ENCODE results near the gene ZBED3.
"Not testable (repeated sequence)": the region's sequence is repeated elsewhere in the genome, so short reads cannot be mapped to it uniquely, and the experiment has no call there.

The ZBED3 gene, protein sequence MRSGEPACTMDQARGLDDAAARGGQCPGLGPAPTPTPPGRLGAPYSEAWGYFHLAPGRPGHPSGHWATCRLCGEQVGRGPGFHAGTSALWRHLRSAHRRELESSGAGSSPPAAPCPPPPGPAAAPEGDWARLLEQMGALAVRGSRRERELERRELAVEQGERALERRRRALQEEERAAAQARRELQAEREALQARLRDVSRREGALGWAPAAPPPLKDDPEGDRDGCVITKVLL

DNA sequence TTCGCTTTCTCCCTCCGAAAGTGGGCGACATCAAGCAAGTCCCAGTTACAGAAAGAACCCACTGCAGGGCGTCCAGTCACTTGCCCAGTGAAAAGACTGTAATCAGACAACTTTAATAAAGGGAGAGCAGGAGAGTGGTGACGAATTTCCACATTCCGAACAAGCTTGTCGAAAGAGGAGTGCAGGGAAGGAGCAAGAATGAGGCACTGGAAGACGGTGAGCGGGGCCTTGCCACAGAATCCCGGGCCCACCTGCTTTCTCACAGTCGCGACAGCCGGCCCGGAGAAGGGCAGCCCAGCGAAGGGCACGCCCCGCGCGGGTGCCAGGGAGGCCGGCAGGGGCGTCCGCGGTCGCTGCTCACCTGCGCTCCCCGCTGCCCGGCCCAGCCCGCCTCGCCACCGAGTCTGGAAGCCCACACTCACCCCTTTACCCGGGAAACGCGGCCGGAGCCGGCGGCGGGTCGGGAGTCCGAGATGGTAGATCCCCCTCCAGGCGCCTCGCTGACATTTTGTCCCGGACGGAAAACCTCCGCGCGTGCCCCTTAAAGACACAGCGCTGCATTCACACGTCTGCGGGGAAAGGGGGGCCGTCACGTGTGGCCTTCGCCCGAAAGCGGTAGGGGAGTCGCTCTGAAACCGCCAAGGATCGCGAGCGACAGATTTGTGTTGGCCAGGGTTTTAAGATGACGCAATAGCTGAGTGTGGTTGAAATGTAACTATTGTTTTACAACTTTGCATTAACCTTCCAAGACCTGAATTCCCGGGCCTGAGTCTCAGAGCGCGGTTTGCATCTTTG, at the start of gene ZBED3:
Gene ZBED3, minus strand, starts transcription at position 597 of the 795 bp plus-strand sequence. CDS start 9,407 bp downstream, outside the sequence.
- DNase-seq = peak; percentile 94

DNA sequence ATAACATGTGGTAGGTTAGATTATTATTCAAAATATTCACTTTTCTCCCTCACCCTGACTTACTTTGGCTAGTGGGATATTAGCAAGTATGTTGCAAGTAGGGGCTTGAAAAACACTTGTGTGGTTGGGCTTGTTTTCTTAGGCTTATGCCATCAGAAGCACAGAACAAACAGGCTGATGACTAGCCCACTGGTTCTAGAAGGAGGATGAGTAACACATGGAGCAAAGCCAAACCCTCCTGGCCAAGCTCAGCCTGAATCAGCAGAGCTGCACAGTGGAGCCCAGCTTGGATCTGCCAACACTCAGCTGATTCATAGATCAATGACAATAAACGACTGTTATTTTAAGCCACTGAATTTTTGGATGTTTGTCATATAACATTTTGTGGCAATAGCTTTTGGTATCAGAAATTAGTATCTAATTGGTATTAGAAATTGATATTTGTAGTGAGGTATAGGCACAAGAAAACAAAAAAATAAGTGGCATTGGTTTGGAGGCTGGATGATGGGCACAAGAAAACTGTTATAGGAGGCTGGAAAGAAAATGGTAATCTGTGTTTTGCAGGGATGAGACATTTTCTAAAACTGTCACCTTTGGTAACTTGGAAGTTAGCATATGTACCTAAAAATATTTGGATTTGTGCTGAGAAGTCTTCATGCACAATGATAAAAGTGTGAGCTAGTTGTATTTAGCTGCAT, 46.1 kb upstream of the ZBED3 start:
- no peak for DNase-seq

DNA sequence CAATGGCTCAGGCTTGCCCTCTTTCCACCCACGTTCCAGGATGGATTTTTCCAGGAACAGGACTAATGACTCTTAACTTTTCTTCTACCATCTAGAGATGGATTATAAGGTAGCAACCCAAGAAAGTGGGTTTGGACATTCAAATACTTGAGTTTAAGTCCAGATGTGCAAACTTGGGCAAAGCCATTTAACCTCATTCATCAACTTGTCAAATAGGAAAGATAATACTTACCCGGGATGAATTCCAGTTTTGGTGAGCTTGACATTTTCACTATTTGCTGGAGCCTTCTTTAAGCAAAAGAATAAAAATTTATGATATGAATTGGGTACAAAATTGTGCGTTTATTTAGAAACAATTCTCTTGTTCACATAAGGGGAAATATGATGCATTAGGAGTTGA, 44.3 kb upstream of the ZBED3 start:
- no peak for DNase-seq

DNA sequence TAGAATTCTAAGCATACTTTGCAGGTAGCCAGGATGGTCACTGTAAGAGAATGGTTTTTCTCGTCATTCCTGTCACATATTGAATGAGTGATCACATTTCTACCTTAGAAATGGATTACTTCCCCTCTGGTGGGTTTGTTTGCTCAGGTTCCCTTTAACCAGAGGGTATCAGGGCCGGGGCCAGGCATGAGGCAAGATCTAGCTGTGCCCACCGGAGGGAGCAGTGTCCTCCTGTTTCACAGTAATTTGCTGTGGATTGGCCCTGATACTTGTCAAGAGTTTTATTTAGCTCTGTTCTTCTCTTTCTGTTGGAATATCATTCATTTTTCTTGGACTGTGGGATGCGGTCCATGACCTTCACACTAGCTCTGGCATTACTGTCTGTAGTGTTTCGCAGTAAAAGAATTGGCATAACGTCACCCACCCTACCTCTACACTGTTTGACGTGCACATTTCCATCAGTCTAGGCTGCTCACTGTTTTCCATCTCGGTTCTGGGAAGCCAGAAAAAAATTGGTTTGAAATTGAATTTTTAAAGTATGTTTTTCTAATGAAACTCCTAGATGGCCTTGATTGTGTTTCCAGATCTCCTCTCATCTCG, 42.4 kb upstream of the ZBED3 start:
- DNase-seq = peak; percentile 75

DNA sequence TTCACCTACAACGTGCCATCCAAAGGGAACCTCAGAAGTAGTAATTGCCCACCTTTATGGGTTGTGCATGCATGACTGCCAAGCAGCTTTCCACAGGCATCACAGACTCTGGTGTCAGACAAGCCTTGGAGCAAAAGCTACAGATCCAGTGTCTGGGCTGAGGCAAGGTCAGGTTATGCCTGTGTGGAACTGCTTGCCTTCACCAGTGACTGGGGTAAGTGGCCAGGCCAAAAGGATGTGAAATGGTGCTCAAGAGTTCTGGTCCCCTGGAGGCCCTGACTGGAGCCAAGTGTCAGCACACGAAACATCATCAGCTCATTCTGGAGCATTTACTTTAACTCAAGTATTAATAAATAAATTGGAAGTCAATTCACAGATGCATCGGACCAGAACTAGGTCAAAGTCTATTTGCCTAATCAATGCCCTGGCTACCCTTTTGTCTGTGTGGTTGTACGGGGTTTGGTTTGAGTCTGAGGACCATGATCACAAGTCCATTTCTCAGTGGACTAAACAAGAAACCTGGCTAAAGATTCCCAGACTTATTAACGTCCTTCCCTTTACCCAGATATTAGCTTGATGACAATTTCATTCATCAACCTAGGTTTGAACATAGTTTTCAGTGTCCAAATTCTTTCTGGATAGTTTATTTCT, 41.5 kb upstream of the ZBED3 start:
- DNase-seq = no peak

DNA sequence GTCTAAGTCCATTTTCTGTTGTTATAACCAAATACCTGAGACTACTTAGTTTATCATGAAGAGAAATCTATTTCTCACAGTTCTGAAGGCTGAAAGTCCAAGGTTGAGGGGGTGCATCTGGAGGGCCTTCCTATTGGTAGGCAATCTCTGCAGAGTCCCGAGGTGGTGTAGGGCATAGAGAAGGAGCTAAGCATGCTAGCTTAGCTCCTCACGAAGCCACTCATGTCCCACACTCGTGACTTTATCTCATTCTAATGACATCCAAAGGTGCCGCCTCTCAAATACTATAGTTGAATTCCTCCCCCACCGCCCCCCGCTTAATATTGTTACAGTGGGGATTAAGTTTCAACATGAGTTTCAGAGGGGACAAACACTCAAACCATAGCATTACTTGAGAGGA, 36.0 kb upstream of the ZBED3 start:
- no peak for DNase-seq

DNA sequence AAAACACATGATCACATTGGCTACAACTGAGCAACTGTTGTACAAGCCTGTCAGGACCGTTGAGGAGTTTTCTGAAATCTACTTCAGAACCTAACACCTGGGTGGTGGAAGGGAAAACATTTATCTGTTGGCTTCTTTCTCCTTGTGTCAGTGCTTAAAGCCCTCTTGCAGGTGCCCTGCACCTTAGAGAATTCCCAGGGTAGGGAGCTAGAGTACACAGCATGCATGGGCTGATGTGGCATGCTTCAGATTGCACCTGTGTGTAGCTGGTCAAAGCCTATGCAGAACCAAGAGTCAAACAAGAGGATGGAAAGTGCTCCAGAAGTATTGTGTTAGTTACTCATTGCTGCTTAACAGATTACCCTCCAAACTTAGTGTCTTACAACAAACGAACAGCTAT, 33.6 kb upstream of the ZBED3 start:
- no peak for DNase-seq

DNA sequence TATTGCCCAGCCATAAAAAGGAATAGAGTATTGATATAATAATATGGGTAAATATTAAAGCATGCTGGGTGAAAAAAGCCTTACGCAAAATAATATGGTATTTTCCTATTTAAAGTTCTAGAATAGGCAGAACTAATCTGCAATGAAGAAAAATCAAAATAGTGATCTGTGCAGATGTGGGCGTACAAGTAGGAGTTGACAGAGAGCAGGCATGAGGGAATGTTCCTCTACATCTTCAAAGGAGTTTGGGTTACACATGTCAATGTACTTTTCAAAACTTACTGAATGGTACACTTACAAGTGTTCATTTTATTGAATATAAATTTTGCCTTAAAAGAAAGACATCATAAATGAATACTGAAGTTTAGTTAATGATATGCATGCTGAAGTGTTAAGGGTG, 33.0 kb upstream of the ZBED3 start:
- no peak for DNase-seq

DNA sequence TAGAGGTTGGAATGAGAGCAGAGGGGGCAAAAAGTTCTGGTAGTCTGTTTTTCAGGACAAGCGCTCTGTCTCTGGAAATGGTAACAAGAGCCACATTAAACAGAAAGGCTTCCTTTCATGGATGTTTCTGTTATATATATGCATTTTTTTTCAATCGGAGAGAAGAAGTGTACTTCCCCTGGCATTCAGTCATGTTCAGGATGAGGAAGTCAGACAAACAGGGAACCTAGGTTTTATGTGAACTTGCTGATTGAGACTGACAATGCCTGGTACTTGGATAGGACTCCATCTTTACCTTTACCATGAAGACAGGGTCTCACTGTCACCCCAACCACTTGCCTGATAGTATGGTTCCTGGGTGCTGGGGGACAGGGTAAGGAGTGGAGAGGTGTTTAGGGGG, 30.1 kb upstream of the ZBED3 start:
- DNase-seq = peak; percentile 32

DNA sequence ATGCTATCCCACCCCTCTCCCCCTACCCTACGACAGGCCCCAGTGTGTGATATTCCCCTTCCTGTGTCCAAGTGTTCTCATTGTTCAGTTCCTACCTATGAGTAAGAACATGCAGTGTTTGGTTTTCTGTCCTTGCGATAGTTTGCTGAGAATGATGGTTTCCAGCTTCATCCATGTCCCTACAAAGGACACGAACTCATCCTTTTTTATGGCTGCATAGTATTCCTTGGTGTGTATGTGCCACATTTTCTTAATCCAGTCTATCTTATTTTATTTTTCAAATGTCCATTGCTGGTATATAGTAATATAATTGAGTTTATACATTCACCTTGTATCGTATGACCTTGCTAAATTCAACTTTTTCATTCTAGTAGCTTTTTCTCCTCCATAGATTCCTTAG, 19.9 kb upstream of the ZBED3 start:
- not testable (repeated sequence) for DNase-seq

DNA sequence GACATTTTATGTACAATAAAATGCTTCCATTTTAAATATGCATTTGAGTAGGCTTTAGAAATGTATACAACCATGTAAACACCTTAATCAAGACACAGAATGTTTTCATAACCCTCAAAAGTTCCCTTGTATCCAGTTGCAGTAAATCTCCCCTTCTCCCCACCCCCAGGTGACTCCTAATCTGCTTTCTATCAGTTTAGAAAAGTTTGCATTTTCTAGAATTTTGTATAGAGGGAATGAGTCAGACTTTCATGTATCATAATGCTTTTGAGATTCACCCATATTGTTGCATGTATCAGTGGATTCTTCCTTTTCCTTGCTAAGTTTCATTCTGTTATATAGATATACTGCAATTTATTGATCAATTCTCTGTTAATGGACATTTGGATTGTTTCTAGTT, 17.7 kb upstream of the ZBED3 start:
- DNase-seq = no peak

DNA sequence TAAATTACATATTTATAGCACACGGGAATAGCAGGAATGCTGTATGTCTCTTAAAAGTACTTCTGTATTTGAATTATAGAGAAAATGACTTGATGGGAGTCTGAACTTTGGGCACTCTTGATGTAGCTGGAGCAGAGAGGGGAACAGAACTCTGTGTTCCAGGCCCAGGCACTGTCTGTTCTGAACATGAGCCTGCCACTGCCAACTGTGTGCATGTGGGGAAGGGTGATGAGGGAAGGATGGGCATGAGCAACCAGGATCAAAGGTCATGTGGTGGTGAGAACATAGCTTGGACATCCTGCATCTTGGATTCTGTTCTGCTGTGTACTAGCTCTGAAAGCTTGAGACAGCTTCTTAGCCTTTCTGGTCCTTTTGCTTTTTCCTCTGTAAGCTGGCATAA, 16.4 kb upstream of the ZBED3 start:
- DNase-seq = no peak

DNA sequence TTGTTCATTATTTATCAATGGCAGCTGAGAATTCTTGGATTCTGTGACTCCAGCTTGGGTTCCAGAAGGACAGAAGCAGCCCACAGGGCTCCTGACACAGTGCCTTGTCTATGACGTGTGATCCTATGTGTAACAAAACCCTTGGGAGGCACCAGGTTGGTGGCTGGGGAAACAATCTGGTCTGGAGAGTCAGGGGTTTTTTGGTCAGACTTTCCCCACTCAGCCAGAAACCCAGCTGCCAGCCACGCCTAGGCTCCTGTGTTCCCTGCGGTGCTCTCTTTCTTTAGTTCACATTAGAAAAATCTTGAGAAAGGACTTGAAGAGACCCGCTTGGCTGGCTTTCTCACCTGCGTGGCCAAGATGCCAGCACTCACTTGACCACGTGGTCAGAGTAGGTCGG, 15.5 kb upstream of the ZBED3 start:
- no peak for DNase-seq

DNA sequence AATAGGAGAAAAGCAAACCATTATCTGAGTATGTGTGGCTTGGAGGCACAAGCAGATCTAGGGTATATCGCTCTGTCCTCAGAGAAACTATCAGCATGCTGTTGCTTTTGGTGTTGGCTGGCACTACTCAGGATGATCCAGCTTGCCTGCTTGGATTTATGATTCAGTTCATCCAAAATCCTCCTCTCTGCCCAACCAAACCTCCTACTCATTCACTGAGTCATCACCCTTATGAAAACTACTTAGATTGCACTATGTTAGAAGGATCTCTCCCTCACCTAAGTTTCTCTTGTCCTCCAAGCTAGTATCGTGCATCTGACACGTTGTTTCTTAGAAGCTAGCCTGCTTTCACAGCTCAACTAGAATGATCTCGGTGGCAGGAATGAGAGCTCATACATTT, 14.2 kb upstream of the ZBED3 start:
- no peak for DNase-seq

DNA sequence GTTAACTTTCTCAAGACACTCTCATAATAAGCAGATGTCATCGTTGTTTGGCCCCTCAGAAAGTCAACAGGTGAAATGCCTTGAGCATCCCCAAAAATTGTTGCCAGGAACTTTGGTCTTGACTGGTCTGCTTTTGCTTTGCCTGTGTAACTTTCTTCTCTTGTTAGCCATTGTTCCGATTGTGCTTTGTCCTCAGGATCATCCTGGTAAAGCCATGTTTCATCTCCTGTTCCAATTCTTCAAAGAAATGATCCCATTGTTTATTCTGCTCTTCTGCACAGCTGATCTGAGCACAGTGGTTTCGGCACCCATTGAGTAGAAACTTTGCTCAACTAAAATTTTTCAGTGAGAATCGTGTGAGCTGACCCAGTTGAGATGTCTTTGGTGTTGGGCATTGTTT, 8.1 kb upstream of the ZBED3 start:
- DNase-seq = no peak

DNA sequence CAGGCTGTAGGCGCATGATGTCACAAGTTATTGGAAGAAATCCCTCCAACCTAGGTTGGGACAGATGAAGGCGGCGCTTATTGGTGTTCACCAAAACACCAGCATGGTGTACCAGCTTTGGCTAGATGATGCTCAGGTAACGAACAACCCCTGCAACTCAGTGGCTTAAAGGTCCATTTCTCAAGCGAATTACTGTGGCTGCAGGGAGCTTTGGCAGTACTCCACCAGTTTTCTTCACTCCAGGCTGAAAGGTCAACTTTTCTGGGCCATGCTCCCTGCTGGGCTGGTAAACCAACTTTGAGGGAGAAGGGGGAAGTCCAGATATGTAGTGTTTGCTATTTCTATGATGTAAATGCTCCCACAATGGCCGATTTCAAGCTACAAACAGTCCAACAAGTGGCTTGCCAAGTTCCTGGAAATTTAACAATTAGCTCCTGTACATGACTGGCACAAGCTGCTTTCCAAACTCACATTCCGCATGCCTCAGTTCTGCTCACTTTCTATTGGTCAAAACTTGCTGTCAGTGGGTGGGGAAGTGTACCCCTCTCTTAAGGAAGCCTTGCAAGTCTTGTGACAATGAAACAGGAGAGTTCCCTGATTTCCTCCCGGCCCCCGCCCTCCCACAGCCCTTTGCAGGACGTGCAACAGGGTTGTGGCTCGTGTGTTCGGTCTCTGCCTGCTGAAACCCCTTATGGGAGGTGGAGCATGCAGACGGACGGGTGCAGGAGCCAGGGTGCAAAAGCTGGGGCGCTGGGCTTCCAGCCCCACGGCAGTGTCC, 588 bp upstream of the ZBED3 start:
- peak; percentile 38 for DNase-seq

DNA sequence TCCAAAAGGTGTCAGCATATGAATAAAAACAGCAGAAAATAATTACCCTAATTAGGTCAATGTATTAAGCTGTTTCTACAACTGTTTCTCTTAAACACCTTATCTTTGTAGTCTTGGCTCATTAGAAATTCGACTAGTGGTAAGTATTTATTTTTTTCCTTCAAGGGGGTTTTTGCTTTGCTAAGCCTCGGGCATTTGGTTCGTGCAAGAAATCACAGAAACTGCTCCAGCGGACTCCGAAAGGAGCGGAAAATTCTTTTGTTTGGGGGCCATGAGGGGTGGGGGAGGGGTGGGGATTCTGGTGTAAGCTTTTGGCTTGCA, 757 bp downstream of the ZBED3 start:
- DNase-seq = no peak

DNA sequence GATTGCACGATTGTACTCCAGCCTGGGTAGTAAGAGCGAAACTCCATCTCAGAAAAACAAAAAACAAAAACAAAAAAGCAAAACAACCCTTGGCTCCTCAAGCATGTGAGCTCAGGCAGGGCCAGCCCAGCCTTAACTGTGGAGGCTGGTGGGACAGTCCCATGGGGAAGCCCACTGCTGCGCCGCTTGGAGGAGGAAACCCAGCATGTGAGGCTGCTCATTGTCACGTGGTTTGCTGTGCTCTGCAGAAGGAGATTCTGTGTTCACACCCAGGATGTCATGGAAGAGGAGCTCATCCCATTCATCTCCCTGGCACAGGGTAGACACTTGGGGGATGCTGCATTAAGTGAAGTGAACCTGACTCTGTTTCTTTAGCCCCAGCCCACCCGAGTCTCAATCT, 4.0 kb downstream of the ZBED3 start:
- no peak for DNase-seq

DNA sequence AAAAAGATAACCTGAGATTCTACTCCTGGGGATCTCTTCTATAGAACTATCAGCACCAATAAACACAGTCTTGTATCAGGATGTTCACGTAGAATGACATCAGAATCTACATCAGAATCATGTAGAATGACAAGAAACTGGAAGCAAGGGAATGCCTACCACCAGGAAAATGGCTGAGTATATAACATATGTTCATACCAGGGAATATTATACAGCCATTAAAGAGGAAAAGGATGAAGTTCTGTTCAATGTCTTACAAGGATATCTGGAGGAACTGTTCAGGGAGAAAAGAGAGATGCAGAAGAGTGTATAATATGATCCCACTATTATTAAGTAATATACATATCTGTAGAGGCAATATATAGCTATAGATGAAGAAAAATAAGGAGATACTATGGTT, 4.8 kb downstream of the ZBED3 start:
- no peak for DNase-seq

DNA sequence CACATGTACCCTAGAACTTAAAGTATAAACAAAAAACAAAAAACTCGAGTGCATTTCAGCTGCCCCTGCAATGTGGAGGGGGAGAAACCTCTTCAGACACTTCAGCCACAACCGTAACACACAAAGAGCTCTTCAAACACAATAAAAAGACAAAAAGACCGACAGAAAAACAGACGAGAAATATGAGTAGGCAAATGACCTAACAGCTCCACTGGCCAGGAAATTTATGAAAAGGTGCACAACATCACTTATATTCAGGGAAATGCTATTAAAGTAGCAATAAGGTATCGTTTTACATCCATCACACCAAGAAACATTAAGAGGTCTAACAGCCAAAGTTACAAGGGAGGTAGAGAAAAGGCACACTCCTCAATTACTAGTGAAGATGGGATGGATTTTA, 6.2 kb downstream of the ZBED3 start:
- no peak for DNase-seq

DNA sequence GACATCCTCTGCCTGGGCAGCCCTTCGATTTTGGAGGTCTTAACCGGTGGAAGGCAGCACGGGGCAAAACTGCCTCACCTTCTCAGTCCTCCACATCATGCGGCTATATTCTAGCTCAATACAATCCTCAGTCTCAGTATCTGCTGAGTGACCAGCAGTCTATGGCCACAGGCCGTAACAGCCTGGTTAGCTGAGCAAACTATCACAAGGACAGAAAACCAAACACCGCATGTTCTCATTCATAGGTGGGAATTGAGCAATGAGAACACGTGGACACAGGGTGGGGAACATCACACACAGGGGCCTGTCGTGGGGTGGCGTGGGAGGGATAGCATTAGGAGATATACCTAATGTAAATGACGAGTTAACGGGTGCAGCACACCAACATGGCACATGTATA, 6.6 kb downstream of the ZBED3 start:
- DNase-seq = not testable (repeated sequence)

DNA sequence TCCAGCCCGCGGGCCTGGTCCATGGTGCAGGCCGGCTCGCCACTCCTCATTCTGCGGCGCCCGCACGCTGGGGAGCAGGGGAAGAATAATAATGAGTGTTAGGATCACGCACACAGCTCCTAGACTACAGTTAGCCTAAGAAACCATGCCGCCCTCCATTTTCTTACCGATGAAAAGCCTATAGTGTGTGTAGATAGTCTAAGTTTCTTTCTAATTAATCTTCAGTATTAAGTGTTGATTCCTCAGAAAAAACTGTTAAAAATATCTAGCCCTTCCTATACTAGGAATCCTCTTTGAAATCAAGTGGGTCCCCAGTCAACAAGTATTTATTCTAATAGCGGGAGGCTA, 9.3 kb downstream of the ZBED3 start:
- no peak for DNase-seq

Measured in hematopoietic multipotent progenitor cell treated with erythropoietin and hydrocortisone succinate and interleukin-3 and kit ligand, for 4 days (in vitro differentiated cells).